Left renal pelvis (tissue), 4 donors: ENCODE results near the gene GCN1. TPM values are rescaled to one million over a fixed set of nuclear protein-coding genes. Genes with fewer than 3 reads are reported as not detected.
"Not testable (repeated sequence)": the region's sequence is repeated elsewhere in the genome, so short reads cannot be mapped to it uniquely, and the experiment has no call there.

ENCODE experiments used
- DNase-seq, 4 donors: peaks; one replicate each; pipeline ENCODE4 v3.0.0-alpha.2; 2013; ENCODE audit warnings: low read depth in 4 of 4, low spot score in 3 of 4
- polyA plus RNA-seq, 4 donors: library from polyadenylated mRNA; unstranded; fragments of 120-200 nt; gene quantifications; one replicate each; pipeline ENCODE4 v1.2.1, GENCODE V29; 2013; ENCODE audit not compliant: insufficient read length in 4 of 4

The GCN1 gene
- polyA plus RNA-seq, 4 donors: 46.8 to 66.2 (median 51.2) TPM

DNA sequence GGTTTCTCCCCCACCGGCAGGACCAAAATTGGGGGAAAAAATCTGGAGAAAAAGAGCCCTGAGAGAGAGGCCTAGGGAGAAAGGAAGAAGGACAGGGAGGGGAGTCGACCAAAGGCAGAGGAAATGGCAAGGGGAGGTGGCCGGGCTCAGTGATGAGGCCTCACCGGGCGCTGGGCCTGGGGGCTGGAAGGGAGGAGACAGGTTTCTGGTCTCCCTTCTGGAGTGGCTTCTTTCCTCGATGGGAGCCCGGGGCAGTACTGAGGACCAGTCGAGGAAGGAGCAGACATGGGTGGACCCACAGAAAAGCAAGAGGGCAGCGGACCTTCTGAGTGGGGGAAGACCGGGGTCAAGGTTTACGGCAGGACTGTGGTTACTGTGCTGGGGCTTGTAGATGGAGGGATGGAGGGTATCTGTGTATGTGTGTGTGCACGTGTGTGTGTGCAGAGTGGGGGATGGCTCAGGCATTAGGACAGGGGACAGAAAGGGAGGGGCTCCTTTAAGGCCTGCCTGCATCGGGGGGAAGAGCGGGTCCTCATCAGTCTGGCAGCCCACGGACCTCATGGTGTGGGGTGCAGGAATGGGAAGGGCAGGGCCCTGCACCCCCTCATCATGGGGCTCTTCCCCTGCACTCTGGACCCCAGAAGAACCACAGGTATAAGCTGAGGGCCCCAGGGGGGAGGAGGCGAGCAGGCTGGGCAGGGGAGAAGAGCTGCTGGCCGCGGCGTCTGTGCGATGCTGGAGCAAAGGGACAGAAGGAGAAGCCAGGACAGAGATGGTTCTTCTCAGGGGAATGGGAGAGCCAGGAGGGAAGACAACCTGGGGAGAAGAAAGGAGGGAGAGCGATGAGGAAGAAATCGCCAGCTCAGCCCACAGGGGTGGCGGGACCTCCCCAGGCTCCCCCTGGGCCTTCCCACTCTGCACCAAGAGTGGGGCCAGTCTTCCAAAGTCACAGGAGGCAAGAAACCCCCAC, 21.5 kb upstream of the GCN1 start:
- no peak for DNase-seq

DNA sequence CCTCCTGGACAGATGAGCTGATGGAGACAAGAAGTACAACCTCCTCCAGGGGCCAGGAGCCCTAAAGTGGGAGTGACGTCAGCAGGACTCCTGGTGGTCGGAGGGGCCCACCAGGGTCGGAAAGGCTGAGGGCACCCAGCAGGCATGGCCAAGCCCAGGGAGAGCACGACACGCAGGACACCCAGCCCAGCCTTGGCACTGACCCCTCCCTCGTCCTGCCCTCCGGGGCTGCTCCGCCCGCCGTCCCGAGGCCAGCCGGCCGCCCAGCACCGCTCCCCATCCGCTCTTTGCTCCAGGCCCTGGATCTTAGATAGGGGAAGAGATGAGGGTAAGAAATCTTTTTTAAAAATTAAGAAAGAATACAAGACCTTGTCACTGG, 20.8 kb upstream of the GCN1 start:
- DNase-seq: no peak

DNA sequence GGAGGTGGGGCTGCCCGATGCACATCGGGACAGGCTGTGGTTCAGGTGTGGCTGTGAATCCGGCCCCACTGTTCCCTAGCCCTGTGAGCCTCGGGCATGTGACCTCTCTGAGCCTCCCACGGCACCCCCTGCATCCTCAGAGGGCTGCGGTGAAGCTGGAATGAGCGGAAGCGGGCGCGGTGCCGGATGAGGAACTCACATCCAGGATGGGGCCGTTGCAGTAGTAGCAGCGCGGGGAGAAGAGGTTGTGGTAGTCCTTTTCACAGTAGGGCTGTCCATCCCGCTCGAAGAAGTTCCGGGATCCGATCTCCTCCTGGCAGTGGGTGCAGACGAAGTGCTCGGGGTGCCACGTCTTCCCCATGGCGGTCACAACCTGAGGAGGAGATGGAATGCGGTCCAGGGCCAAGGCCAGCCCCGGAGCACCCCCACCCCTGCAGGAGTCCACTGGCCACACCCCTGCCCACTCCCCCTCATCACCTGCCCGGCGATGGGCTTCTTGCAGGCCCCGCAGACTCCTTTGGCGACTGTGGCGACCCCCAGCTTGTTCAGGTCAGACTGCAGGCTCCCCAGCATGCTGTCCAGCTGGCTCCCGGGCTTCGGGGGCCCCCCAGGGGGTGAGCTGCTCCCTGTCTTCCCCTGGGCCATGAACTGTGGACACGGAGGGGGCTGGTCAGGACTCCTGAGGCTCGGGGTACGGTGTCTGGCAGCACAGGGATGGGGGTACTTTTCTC, 20.3 kb upstream of the GCN1 start:
- no peak for DNase-seq

DNA sequence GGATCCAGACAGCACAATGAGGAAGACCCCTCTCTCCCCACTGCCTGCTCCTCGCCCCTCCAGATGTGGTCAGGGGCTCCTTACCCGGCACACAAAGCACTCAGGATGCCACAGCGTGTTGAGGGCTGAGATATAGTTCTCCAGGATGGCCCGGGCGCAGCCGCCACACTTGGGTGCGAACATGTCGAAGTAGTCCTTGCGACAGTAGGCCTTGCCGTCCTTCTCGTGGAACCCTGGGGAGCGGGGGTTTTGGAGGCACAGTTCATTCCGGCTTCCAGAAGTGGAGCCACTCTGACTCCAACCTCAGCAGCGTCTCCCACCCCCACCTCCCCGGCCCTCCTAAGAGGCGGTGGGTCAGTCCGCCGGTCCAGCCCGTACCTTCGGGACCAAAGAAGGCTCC, 19.2 kb upstream of the GCN1 start:
- no peak for DNase-seq

DNA sequence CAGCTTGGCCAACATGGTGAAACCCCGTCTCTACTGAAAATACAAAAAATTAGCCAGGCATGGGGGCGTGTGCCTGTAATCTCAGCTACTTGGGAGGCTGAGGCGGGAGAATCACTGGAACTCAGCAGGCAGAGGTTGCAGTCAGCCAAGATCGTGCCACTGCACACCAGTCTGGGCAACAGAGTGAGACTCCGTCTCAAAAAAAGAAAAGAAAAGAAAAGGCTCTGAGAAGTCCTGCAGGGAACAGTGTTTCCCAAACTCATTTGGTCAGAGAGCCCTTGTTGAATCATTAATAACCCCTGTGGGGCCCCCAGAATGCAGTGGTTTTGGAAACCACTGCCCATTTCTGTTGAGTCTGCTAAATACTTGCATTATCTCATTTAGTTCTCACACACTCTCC, 18.7 kb upstream of the GCN1 start:
- not testable (repeated sequence) for DNase-seq

DNA sequence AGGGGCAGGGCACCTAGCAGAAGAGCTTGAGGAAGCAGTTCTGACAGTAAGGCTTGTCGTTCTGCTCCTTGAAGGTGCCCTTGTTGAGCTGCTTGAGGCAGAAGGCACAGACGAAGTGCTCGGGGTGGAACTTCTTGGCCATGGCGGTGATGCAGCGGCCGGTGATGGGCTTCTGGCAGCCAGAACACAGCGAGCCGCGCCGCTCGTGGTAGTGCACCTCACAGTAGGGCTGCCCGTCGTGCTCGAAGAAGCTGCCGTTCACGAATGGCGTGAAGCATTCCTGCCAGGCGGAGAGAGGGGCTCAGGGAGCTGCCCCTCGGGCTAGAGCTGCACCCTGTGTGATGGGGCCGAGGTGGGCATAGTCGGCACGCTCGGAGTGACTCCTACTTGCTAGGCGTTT, 17.8 kb upstream of the GCN1 start:
- no peak for DNase-seq

DNA sequence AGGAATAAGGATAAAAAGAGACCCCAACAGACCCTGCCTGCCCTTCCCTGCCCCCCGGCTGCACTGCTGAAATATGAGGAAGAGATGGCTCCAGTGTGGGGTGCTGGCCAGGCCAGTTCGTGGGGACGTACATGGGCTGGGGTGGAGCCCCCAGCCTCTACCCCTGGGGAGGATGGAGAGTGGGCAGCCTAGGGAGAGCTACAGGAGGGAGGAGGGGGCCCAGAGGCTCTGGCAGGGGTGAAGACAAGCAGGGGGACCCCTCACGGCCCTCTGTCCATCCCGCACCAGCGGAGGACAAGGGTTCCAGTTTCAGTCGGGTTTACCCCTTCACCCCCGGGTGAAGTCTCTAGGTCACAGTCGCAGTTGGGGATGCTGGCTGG, 17.4 kb upstream of the GCN1 start:
- DNase-seq: no peak

DNA sequence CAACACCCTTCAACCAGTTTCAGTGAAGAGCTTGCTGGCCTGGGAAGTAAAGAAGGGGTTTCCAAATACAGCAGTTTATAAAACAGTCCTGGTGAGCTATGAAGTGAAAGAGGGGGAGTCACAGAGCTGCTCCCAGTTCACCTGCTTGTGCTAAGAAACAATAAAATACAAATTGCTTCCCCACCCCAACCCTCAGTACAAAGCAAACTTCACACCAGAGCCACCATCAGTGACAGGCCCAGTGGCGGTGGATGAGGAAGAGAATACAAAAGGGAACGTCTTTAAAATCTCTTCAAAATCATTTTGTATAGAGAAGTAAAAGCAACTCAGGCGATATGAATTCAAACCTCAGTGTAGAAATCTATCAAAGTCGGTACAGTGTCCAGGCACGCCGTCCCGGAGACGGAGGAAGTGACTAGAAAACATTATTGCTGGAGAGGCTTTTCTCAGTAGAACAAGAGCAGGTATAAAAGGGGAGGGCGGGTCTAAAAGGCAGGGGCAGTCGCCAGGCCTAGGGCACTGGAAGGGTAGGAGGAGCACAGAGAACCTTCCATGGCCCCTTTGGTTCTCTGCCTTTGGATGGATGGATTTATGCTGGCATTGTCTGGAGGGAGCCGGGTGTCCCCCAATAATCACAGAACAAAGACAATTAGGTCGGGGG, 16.9 kb upstream of the GCN1 start:
- no peak for DNase-seq

DNA sequence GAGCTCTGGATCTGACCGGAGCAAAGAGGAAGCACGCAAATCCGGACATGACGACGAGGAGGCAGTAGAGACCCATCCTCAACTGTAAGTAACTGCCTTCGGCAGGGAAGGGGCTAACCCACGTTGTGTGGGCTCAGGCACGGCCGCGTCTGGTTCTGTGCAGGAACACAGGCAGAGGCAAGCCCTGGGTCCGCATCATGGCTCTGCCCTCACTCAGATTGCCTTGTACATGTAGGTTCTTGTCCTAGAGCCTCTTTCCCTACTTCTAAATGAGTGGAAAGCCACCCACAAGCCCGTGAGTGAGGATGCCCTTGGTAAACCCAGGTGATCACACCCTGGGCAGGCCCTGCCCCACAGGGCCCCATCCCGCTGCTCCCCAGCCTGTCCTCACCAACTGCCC, 15.3 kb upstream of the GCN1 start:
- DNase-seq: no peak

DNA sequence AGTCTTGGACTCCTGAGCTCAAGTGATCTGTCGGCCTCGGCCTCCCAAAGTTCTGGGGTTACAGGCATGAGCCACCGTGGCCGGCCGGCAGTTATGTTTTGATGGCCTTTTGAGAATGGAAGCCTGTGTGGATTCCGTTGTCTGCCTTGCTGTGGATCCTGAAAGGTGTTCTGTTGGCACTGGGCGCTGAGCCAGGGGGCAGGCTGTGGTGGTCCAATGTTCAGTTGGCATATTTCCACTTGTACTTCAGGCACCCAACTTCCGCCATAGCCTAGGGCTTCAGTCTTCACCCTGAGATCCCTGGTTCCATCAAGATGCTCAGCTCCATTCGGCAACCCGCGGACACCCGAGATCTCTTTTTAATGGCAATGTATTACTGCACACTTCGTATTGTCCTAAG, 12.7 kb upstream of the GCN1 start:
- no peak for DNase-seq

DNA sequence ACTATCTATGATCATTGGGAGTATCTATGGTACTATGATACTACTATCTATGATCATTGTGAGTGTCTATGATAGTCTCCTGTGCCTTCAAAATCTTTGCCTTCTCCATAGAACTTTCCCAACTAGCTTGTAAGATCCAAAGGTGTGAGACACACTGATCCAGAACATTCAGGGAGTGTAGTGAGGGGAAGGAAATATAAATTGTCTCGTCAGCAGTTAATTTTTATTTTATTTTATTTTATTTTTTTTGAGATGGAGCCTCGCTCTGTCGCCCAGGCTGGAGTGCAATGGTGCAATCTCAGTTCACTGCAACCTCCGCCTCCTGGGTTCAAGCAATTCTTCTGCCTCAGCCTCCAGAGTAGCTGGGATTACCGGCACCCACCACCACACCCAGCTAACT, 12.3 kb upstream of the GCN1 start:
- not testable (repeated sequence) for DNase-seq

DNA sequence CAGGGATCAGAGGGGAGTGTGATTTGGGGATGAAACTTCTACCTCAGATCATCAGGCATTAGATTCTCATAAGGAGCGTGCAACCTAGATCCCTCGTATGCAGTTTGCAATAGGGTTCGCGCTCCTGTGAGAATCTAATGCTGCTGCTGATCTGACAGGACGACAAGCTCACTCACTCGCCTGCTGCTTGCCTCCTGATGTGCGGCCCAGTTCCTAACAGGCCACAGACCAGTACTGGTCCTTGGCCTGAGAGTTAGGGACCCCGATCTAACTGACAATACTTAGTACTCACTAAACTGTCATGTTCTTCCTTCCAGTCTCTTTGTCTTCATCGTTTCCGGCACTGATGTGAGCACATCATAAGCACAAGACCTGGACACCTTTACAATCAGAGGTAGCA, 11.7 kb upstream of the GCN1 start:
- no peak for DNase-seq

DNA sequence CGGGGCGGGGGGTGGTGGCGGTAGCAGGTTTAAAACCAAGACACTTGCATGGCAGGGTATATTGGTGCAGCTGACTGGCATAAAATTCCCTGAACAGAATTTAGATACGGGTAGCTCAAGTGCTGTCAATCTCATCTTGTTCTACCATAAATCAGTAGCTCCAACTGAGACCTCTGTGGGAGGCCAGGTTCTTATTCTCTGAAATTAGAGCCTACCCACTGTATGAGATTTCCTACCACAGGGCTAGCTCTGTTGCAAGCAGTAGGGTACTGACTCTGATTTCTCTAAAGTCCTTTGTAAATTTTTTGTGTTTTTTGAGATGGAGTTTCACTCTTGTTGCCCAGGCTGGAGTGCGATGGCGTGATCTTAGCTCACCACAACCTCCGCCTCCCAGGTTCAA, 9.7 kb upstream of the GCN1 start:
- DNase-seq: no peak

DNA sequence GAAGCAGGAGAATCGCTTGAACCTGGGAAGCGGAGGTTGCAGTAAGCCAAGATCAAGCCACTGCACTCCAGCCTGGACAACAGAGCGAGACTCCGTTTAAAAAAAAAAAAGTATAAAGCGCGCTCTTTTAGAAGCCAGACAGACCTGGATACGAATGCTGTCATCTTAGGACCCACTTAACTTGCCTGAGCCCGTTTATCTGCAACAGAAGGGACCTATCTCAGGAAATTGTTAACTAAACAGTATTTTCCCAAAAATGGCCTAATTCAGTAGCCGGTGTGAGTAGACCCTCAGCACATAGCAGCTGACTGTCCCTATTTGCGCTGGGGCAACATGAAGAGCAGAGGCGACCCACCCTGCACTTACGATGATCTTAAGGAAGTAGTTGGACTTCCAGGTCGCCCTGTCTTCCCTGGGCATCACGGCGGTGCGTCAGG, 5.9 kb upstream of the GCN1 start:
- no peak for DNase-seq

DNA sequence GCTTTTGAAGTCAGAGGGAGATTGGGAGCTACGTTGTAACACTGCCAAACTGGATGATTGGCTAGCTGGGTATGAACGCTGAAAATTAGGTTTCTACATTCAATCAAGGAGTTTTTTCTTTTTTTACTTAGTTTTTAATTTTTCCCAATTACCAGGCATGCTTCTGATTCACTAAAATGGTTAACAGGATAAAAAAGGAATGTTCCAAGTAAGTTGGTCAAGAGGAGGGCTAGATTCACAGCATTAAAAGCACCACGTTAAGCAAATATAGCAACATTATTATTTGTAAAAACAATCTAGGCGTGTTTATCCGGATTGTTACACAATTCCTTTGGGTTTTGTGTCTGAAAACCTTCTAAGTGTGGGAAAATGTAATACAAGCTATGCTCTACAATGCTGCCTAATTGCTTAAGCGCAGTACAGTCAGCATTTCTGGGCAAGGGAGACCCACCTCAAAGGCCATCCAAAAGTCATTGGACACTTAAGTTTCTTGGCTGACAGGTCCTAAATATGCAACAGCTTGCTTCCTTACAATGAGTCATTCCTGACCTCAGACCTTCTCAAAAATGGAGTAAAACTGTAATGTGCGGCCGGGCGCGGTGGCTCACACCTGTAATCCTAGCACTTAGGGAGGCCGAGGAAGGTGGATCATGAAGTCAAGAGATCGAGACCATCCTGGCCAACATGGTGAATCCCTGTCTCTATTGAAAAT, 5.2 kb upstream of the GCN1 start:
- no peak for DNase-seq

DNA sequence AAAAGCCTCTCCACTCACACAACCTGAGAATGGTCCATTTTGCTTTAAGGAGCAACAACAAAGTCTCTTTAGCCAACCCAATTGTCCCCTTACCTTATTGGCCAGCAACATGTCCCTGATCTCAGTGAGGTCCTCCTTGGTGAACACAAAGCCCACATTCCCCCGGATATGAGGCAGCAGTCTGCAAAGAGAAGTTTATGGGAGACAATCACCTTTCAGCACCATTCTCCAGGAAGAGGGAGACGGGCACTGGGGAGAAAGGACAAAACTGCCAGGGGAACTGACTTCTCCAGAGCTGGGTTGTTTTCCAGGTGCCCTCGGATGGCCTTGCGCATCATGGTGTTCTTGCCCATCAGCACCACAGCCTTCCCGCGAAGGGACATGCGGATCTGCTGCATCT, 4.5 kb upstream of the GCN1 start:
- no peak for DNase-seq

DNA sequence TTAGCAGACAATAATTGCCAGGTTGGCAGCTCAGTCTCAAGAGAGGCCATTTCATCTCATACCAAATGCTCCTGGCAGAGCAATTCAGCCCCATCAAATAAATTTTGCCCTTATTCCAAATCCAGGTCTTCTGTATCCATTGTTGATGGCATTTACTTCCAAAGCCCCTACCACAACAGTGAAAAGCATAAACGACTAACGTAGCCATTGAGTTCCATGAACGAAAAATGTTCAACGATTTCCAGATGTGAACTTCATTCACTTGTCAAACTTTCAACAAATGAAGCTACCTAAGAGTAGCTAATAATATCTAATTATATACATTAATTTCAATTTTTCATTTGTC, 3.0 kb upstream of the GCN1 start:
- no peak for DNase-seq

DNA sequence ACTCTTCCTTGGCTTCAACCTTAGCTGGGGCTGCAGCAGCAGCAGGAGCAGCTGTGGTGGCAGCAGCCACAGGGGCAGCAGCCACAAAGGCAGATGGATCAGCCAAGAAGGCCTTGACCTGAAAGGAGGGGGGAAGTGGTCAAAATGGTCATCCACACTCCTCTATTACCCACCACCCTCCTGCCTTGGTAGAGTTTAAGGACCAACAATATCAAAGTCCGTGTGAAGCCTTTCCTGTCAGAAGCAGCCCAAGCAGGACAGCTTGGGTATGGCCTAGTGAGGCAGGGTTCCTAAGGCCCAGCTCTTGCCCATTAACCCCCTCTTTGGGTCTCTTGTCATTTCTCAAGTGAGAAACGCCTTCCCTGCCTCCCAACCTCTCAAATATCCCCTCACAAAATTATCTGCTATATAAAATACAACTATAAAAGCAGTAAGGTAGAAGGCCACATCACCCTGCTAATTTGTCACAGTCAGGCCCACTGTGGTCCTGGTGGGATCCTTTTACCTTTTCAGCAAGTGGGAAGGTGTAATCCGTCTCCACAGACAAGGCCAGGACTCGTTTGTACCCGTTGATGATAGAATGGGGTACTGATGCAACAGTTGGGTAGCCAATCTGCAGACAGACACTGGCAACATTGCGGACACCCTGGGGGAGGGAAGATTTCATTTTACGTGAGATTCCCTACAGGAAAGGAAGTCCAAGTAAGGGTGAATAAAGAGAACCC, 2.5 kb upstream of the GCN1 start:
- not testable (repeated sequence) for DNase-seq

DNA sequence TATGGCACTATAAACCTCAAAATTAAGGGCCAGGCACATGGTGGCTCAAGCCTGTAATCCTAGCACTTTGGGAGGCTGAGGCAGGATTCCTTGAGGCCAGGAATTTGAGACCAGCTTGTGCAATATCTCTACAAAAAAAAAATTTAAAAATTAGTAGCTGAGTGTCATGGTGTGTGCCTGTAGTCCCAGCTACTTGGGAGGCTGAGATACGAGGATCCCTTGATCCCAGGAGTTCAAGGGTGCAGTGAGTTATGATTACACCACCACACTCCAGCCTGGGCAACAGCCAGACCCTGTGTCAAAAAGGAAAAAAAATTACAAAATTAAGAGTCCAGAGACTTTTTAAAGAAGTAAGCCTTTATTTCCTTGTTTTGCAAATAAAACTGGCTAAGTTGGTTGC, 1.8 kb upstream of the GCN1 start:
- no peak for DNase-seq

DNA sequence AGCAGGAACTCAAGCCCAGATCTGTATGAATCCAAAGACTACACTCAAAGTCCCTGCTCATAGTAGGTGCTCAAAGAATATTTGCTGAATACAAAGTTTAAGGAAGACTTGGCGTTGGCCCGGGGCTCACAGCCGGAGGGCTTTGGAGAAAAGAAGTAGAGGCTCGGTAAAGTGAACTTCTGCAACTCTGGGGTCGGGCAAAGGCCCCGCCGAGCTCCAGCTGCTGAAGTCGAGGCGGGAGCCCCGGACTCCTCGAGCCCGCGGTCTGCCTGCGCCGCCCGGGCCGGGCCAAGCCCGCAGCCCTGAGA, 335 bp downstream of the GCN1 start:
- DNase-seq: no peak

DNA sequence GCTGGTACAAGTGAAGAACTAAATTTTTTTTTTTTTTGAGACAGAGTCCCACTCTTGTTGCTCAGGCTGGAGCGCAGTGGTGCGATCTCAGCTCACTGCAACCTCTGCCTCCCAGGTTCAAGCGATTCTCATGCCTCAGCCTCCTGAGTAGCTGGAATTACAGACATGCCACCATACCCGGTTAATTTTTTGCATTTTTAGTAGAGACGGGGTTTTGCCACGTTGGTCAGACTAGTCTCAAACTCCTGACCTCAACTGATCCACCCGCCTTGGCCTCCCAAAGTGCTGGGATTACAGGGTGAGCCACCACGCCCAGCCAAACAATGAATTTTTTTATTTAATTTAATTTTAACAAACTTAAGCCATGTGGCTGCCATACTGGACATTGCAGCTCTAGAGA, 1.2 kb downstream of the GCN1 start:
- DNase-seq: not testable (repeated sequence)
